ENCODE results near the gene DACH1.
A peak's percentile ranks its signal among the peaks of the same experiment; 100 is the strongest.
"Not testable (repeated sequence)": the region's sequence is repeated elsewhere in the genome, so short reads cannot be mapped to it uniquely, and the experiment has no call there.

The DACH1 gene

GRCh38 chr13:71867131-71867814, at the start of gene DACH1:
DACH1 (minus strand) TSS chr13:71867204.
- Mint-ChIP-seq H3K27me3 (peaks cover 51 to 63% of the 10 kb centered on the region in 2 donors), H3K9me3 (no peaks in the 10 kb centered on the region), H3K4me3 (peak within 1 kb of the TSS; percentile 78 to 89), H3K36me3 (peaks cover 0 to 2% of the 10 kb centered on the region in 2 donors), H3K4me1 (peaks cover 20 to 28% of the 10 kb centered on the region in 2 donors), H3K27ac (no peak within 1 kb of the TSS)
- DNase-seq (no peak), ATAC-seq (replicated peaks) (peak; percentile 71 to 75)

- H3K9me3 Mint-ChIP-seq = no peaks in the 10 kb centered on the region
- no peak for DNase-seq
- H3K4me1 Mint-ChIP-seq = no peaks in the 10 kb centered on the region
- no peak overlapping the region for H3K27ac Mint-ChIP-seq
- ATAC-seq (replicated peaks) = no peak
- no peaks in the 10 kb centered on the region for H3K27me3 Mint-ChIP-seq
- H3K36me3 Mint-ChIP-seq = no peaks in the 10 kb centered on the region
- no peak overlapping the region for H3K4me3 Mint-ChIP-seq
Observed at GRCh38 chr13:71913717-71914116, 46.7 kb upstream of the DACH1 start.

- no peak for ATAC-seq (replicated peaks)
- H3K9me3 Mint-ChIP-seq = no peaks in the 10 kb centered on the region
- H3K27me3 Mint-ChIP-seq = no peaks in the 10 kb centered on the region
- H3K36me3 Mint-ChIP-seq = no peaks in the 10 kb centered on the region
- H3K4me3 Mint-ChIP-seq = no peak overlapping the region
- no peaks in the 10 kb centered on the region for H3K4me1 Mint-ChIP-seq
- H3K27ac Mint-ChIP-seq = no peak overlapping the region
- DNase-seq = no peak
Observed at GRCh38 chr13:71912524-71912923, 45.5 kb upstream of the DACH1 start.

- no peak overlapping the region for H3K4me3 Mint-ChIP-seq
- no peak for ATAC-seq (replicated peaks)
- no peaks in the 10 kb centered on the region for H3K27me3 Mint-ChIP-seq
- H3K36me3 Mint-ChIP-seq = no peaks in the 10 kb centered on the region
- H3K4me1 Mint-ChIP-seq = no peaks in the 10 kb centered on the region
- DNase-seq = no peak
- peaks cover 0 to 2% of the 10 kb centered on the region in 2 donors for H3K9me3 Mint-ChIP-seq
- H3K27ac Mint-ChIP-seq = no peak overlapping the region
Observed at GRCh38 chr13:71906448-71906847, 39.4 kb upstream of the DACH1 start.

GRCh38 chr13:71902676-71903075, 35.7 kb upstream of the DACH1 start:
- Mint-ChIP-seq H3K36me3 (no peaks in the 10 kb centered on the region), H3K27ac (no peak overlapping the region), H3K4me1 (no peaks in the 10 kb centered on the region)

GRCh38 chr13:71893506-71893905, 26.5 kb upstream of the DACH1 start:
- H3K4me3 Mint-ChIP-seq; H3K9me3 Mint-ChIP-seq; H3K27ac Mint-ChIP-seq; H3K4me1 Mint-ChIP-seq; H3K27me3 Mint-ChIP-seq; DNase-seq; ATAC-seq (replicated peaks); H3K36me3 Mint-ChIP-seq: not testable (repeated sequence)

More at GRCh38 chr13:71902676-71903075, 35.7 kb upstream of the DACH1 start:
- H3K4me3 Mint-ChIP-seq = no peak overlapping the region
- no peaks in the 10 kb centered on the region for H3K27me3 Mint-ChIP-seq
- peak in 1 of 2 donors; percentile 14 for ATAC-seq (replicated peaks)
- H3K9me3 Mint-ChIP-seq = peaks cover 0 to 4% of the 10 kb centered on the region in 2 donors
- no peak for DNase-seq

GRCh38 chr13:71886880-71887279, 19.9 kb upstream of the DACH1 start:
- H3K4me3 Mint-ChIP-seq = no peak overlapping the region
- no peaks in the 10 kb centered on the region for H3K4me1 Mint-ChIP-seq
- H3K27me3 Mint-ChIP-seq = no peaks in the 10 kb centered on the region
- DNase-seq (no peak), ATAC-seq (replicated peaks) (no peak)
- no peaks in the 10 kb centered on the region for H3K36me3 Mint-ChIP-seq
- no peaks in the 10 kb centered on the region for H3K9me3 Mint-ChIP-seq
- H3K27ac Mint-ChIP-seq = no peak overlapping the region

GRCh38 chr13:71882120-71882519, 15.1 kb upstream of the DACH1 start:
- H3K4me1 Mint-ChIP-seq = no peaks in the 10 kb centered on the region
- H3K4me3 Mint-ChIP-seq = no peak overlapping the region
- no peak for ATAC-seq (replicated peaks)
- no peak for DNase-seq
- H3K36me3 Mint-ChIP-seq = no peaks in the 10 kb centered on the region
- H3K9me3 Mint-ChIP-seq = no peaks in the 10 kb centered on the region
- H3K27me3 Mint-ChIP-seq = no peaks in the 10 kb centered on the region
- H3K27ac Mint-ChIP-seq = no peak overlapping the region

- Mint-ChIP-seq H3K27me3 (no peaks in the 10 kb centered on the region), H3K27ac (no peak overlapping the region), H3K36me3 (no peaks in the 10 kb centered on the region), H3K9me3 (no peaks in the 10 kb centered on the region), H3K4me3 (no peak overlapping the region), H3K4me1 (no peaks in the 10 kb centered on the region)
- DNase-seq (no peak), ATAC-seq (replicated peaks) (no peak)
Observed at GRCh38 chr13:71880753-71881541, 13.9 kb upstream of the DACH1 start.

- Mint-ChIP-seq H3K27me3 (no peaks in the 10 kb centered on the region), H3K9me3 (no peaks in the 10 kb centered on the region), H3K4me3 (no peak overlapping the region), H3K36me3 (no peaks in the 10 kb centered on the region), H3K27ac (no peak overlapping the region), H3K4me1 (no peaks in the 10 kb centered on the region)
- DNase-seq (no peak), ATAC-seq (replicated peaks) (no peak)
Observed at GRCh38 chr13:71879808-71880344, 12.9 kb upstream of the DACH1 start.

- no peak overlapping the region for H3K27ac Mint-ChIP-seq
- DNase-seq (no peak), ATAC-seq (replicated peaks) (peak; percentile 74 to 75)
- H3K27me3 Mint-ChIP-seq = no peaks in the 10 kb centered on the region
- no peaks in the 10 kb centered on the region for H3K9me3 Mint-ChIP-seq
- H3K4me1 Mint-ChIP-seq = no peaks in the 10 kb centered on the region
- no peaks in the 10 kb centered on the region for H3K36me3 Mint-ChIP-seq
- no peak overlapping the region for H3K4me3 Mint-ChIP-seq
Observed at GRCh38 chr13:71879129-71879535, 12.1 kb upstream of the DACH1 start.

- no peak for ATAC-seq (replicated peaks)
- H3K9me3 Mint-ChIP-seq = no peaks in the 10 kb centered on the region
Observed at GRCh38 chr13:71877256-71877653, 10.3 kb upstream of the DACH1 start.

GRCh38 chr13:71876648-71877255, 9.7 kb upstream of the DACH1 start:
- peaks cover 0 to 4% of the 10 kb centered on the region in 2 donors for H3K27me3 Mint-ChIP-seq
- no peak for DNase-seq
- H3K36me3 Mint-ChIP-seq = no peaks in the 10 kb centered on the region
- H3K9me3 Mint-ChIP-seq = no peaks in the 10 kb centered on the region
- no peak overlapping the region for H3K27ac Mint-ChIP-seq
- H3K4me1 Mint-ChIP-seq = peaks cover 0 to 2% of the 10 kb centered on the region in 2 donors
- no peak for ATAC-seq (replicated peaks)
- H3K4me3 Mint-ChIP-seq = no peak overlapping the region

More at GRCh38 chr13:71877256-71877653, 10.3 kb upstream of the DACH1 start:
- Mint-ChIP-seq H3K4me1 (no peaks in the 10 kb centered on the region), H3K4me3 (no peak overlapping the region), H3K36me3 (no peaks in the 10 kb centered on the region), H3K27me3 (no peaks in the 10 kb centered on the region), H3K27ac (no peak overlapping the region)
- DNase-seq = no peak

GRCh38 chr13:71875823-71876222, 8.8 kb upstream of the DACH1 start:
- H3K4me1 Mint-ChIP-seq = peaks cover 0 to 2% of the 10 kb centered on the region in 2 donors
- H3K4me3 Mint-ChIP-seq = no peak overlapping the region
- DNase-seq (no peak), ATAC-seq (replicated peaks) (no peak)
- no peak overlapping the region for H3K27ac Mint-ChIP-seq
- no peaks in the 10 kb centered on the region for H3K9me3 Mint-ChIP-seq
- H3K36me3 Mint-ChIP-seq = no peaks in the 10 kb centered on the region
- H3K27me3 Mint-ChIP-seq = peaks cover 0 to 4% of the 10 kb centered on the region in 2 donors

Measured in stimulated activated naive B cell treated with anti-CD40 and anti-IgM and Interleukin-4, amounts not matched to agents 10 μg/mL and 1 μg/mL and 100 μg/mL, for 72 hours (primary cell).